HL-60 (cell line): ENCODE measurements around the gene GRB7.
A peak's percentile ranks its signal among the peaks of the same experiment; 100 is the strongest.

Experiments
- DNase-seq, 2 experiments: peaks; one replicate each; pipeline ENCODE4 v3.0.0-alpha.2; 2010 to 2020; ENCODE audit warnings: low read depth in 1 of 2, low spot score in 1 of 2
- H3K27ac ChIP-seq: fragments of 250-450 bp; sonication (Bioruptor Pico); replicated peaks from 2 replicates; pipeline ENCODE4 v1.5.1; 2020; ENCODE audit warnings: mild to moderate bottlenecking, moderate library complexity
- H3K27me3 ChIP-seq: fragments of 250-450 bp; sonication (Bioruptor Pico); 2 replicates; pipeline ENCODE4 v1.5.1; 2021; ENCODE audit warnings: mild to moderate bottlenecking, moderate library complexity; ENCODE audit not compliant: insufficient read depth, poor library complexity, severe bottlenecking
- H3K4me3 ChIP-seq: replicated peaks from 2 replicates; pipeline ENCODE4 v1.5.1; 2011; ENCODE audit warnings: mild to moderate bottlenecking, control low read depth, low read length; ENCODE audit not compliant: insufficient read depth
- CTCF ChIP-seq: IDR thresholded peaks from one replicate; pipeline ENCODE4 v1.5.1; 2011; ENCODE audit warnings: low read length, control low read depth, inconsistent platforms; ENCODE audit not compliant: insufficient read depth
- GABPA ChIP-seq: IDR thresholded peaks from 2 replicates; pipeline ENCODE4 v1.6.1; 2012; ENCODE audit warnings: low read depth
- POLR2AphosphoS5 ChIP-seq: IDR thresholded peaks from 2 replicates; pipeline ENCODE4 v1.6.1; 2012; ENCODE audit warnings: low read depth
- REST ChIP-seq: IDR thresholded peaks from 2 replicates; pipeline ENCODE4 v1.6.1; 2012; ENCODE audit warnings: low read depth; ENCODE audit not compliant: insufficient replicate concordance
- SPI1 ChIP-seq: IDR thresholded peaks from 2 replicates; pipeline ENCODE4 v1.6.1; 2012; ENCODE audit warnings: low read depth, mild to moderate bottlenecking, borderline replicate concordance

Gene GRB7

GRCh38 chr17:39753514-39754160, 15.9 kb downstream of the GRB7 start:
- H3K27me3 ChIP-seq = no peaks in the 10 kb centered on the region
- peak overlapping the region; percentile 46 for H3K4me3 ChIP-seq
- H3K27ac ChIP-seq = peak overlapping the region; percentile 89
- peak; percentile 46 to 54 for DNase-seq
- TF ChIP-seq REST (no peak), POLR2AphosphoS5 (peak; percentile 8; the same call in 1 of the 2 replicates)

DNA sequence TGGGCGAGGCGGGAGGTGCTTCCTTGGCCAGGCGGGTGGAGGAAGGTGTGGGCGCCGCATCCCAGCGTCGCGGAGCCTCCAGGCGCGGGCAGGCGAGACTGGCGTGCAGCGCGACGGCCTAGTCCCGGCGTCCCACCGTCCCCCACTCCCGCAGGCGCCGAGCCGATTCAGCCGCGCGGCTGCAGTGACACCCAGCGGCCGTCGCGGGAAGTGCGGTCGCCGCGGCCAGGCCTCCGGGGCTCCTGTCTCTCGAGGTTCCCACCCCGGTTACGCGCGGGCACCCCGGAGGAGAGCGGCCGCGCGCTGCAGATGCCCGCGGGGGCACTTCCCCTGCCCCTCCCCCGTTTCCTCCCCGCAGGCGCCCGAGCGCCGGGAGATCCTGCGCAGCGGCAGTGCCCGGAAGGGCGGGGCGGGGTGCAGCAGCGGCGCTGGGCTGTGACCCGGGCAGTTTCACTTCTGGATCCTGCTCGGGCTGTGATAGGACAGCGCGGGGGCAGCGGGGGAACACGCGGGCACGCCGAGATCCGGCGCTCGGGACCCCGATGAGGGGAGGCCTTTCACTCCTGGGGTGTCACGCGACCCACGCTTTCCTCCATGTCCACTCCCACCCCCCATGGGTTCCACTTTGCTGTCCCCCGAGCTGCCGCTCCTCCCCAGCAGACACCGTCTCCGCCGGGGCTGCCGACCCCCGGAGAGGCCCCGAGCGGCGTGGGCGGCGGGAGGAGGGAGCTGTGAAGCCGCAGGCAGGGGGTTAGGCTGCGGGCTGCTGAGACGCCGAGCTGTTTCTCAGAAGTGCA, 16.6 kb downstream of the GRB7 start:
- peak overlapping the region; percentile 89 for H3K27ac ChIP-seq

GRCh38 chr17:39754958-39755553, 17.3 kb downstream of the GRB7 start:
- Histone ChIP-seq H3K27ac (peak overlapping the region; percentile 84), H3K27me3 (no peaks in the 10 kb centered on the region), H3K4me3 (peak overlapping the region; percentile 50)
- TF ChIP-seq CTCF (no peak), GABPA (no peak), SPI1 (no peak), REST (no peak), POLR2AphosphoS5 (no peak)
- DNase-seq = no peak

More for the DNA sequence above, 16.6 kb downstream of the GRB7 start:
- DNase-seq = peak; percentile 95
- TF ChIP-seq REST = no peak
- TF ChIP-seq SPI1 = peak; percentile 90
- TF ChIP-seq CTCF = peak; percentile 57
- TF ChIP-seq GABPA = peak; percentile 54; the same call in 1 of the 2 replicates
- TF ChIP-seq POLR2AphosphoS5 = peak; percentile 61
- Histone ChIP-seq H3K27me3 (no peaks in the 10 kb centered on the region), H3K4me3 (peak overlapping the region; percentile 50)
